Lung (tissue), 12 donors: ENCODE results near the gene CD69. TPM values are rescaled to one million over a fixed set of nuclear protein-coding genes. Genes with fewer than 3 reads are reported as not detected.

ENCODE experiments used
- ATAC-seq: fragments of 200-7000 bp; cut with Tn5 transposase; one replicate; pipeline ENCODE4 v1.9.1; 2020; ENCODE audit warnings: moderate number of reproducible peaks; ENCODE audit not compliant: insufficient read depth, low FRiP score
- DNase-seq, 3 donors: peaks; one replicate each; pipeline ENCODE4 v3.0.0-alpha.2; 2013 to 2017
- H3K27ac ChIP-seq, 2 donors: one replicate each; pipeline ENCODE4 v1.5.1; 2013; ENCODE audit warnings: mild to moderate bottlenecking in 2 of 2, moderate library complexity in 2 of 2, control low read depth in 1 of 2, inconsistent platforms in 1 of 2, low read depth in 1 of 2, low read length in 1 of 2
- H3K27me3 ChIP-seq, 3 donors: one replicate each; pipeline ENCODE4 v1.5.1; 2013; ENCODE audit warnings: low read length in 2 of 3; ENCODE audit not compliant: control insufficient read depth in 3 of 3, insufficient read depth in 3 of 3
- H3K36me3 ChIP-seq, 4 donors: one replicate each; pipeline ENCODE4 v1.5.1; 2013; ENCODE audit warnings: low read length in 4 of 4, mild to moderate bottlenecking in 1 of 4, moderate library complexity in 1 of 4; ENCODE audit not compliant: control insufficient read depth in 4 of 4, insufficient read depth in 4 of 4
- H3K4me1 ChIP-seq, 5 donors: one replicate each; pipeline ENCODE4 v1.5.1; 2013; ENCODE audit warnings: low read length in 5 of 5, mild to moderate bottlenecking in 2 of 5, moderate library complexity in 1 of 5; ENCODE audit not compliant: control insufficient read depth in 5 of 5, insufficient read depth in 5 of 5
- H3K4me3 ChIP-seq: one replicate; pipeline ENCODE4 v1.5.1; 2013; ENCODE audit warnings: mild to moderate bottlenecking, control low read depth, moderate library complexity
- H3K9ac ChIP-seq, 2 donors: one replicate each; pipeline ENCODE4 v1.5.1; 2013; ENCODE audit warnings: low read length in 2 of 2, control low read depth in 1 of 2; ENCODE audit not compliant: insufficient read depth in 1 of 2
- H3K9me3 ChIP-seq, 4 donors: one replicate each; pipeline ENCODE4 v1.5.1; 2013; ENCODE audit warnings: low read length in 3 of 4, mild to moderate bottlenecking in 1 of 4, moderate library complexity in 1 of 4; ENCODE audit not compliant: control insufficient read depth in 4 of 4, insufficient read depth in 3 of 4
- CTCF ChIP-seq: IDR thresholded peaks from 2 replicates; pipeline ENCODE4 v1.5.1; 2012; ENCODE audit warnings: mild to moderate bottlenecking; ENCODE audit errors: control extremely low read depth, extremely low read depth
- WGBS, 2 donors: extraction: QIAGEN DNeasy Blood & Tissue Kit; methylation state at CpG; one replicate each; pipeline ENCODE4 v1.1.7; 2013; 5-methylcytosine and 5-hydroxymethylcytosine counted together
- polyA plus RNA-seq, 2 donors: library from polyadenylated mRNA; stranded (reverse); fragments of 200-250 nt; gene quantifications; one replicate each; pipeline ENCODE4 v1.2.1, GENCODE V29; 2013
- total RNA-seq, 2 donors: library from RNA; depleted of rRNA in 1 of 2; stranded (reverse); fragments of >200 nt in 1 of 2; gene quantifications; one replicate each; pipeline ENCODE4 v1.2.1, GENCODE V29; 2014 to 2021
- donor health status: control.
- donor health status: control.
- donor health status: Bipolar disorder and iron deficiency.
- donor health status: healthy.
- donor health status: DM: yes; HTN: yes; CAD: no.

The CD69 gene
- total and polyA plus RNA-seq, 4 donors: 3.9 to 17.4 (median 9.7) TPM

GRCh38 chr12:9792961-9793617, 32.4 kb upstream of the CD69 start:
- Histone ChIP-seq H3K36me3 (no peaks in the 10 kb centered on the region), H3K4me3 (no peak overlapping the region), H3K9me3 (peaks cover 0 to 2% (median 0%) of the 10 kb centered on the region in 4 donors), H3K27me3 (no peaks in the 10 kb centered on the region), H3K9ac (no peak overlapping the region), H3K27ac (no peak overlapping the region), H3K4me1 (peaks cover 0 to 18% (median 0%) of the 10 kb centered on the region in 5 donors)
- no peak for DNase-seq
- WGBS, 2 donors: 90 to 91% methylated on average over 2 of the region's 2 CpGs
- no peak for ATAC-seq
- no peak for TF ChIP-seq CTCF

GRCh38 chr12:9792185-9792900, 31.6 kb upstream of the CD69 start:
- no peak for TF ChIP-seq CTCF

GRCh38 chr12:9786726-9787717, 26.3 kb upstream of the CD69 start:
- ATAC-seq: no peak
- Histone ChIP-seq H3K27ac (no peak overlapping the region), H3K9me3 (peaks cover 0 to 2% (median 0%) of the 10 kb centered on the region in 4 donors), H3K4me1 (no peaks in the 10 kb centered on the region), H3K27me3 (no peaks in the 10 kb centered on the region), H3K9ac (no peak overlapping the region), H3K4me3 (no peak overlapping the region), H3K36me3 (no peaks in the 10 kb centered on the region)
- 81 to 90% methylated on average over 6 of the region's 6 CpGs for WGBS, 2 donors
- DNase-seq: no peak
- TF ChIP-seq CTCF: no peak

More at GRCh38 chr12:9792185-9792900, 31.6 kb upstream of the CD69 start:
- H3K9me3 ChIP-seq: peaks cover 0 to 2% (median 0%) of the 10 kb centered on the region in 4 donors
- no peaks in the 10 kb centered on the region for H3K27me3 ChIP-seq
- WGBS, 2 donors: 52 to 68% methylated on average over 2 of the region's 2 CpGs
- peaks cover 0 to 12% (median 0%) of the 10 kb centered on the region in 5 donors for H3K4me1 ChIP-seq
- H3K27ac ChIP-seq: no peak overlapping the region
- H3K9ac ChIP-seq: no peak overlapping the region
- ATAC-seq: no peak
- no peak overlapping the region for H3K4me3 ChIP-seq
- no peaks in the 10 kb centered on the region for H3K36me3 ChIP-seq
- DNase-seq: no peak
